Measurements from ENCODE around the gene HTR1D.

Gene HTR1D

DNA sequence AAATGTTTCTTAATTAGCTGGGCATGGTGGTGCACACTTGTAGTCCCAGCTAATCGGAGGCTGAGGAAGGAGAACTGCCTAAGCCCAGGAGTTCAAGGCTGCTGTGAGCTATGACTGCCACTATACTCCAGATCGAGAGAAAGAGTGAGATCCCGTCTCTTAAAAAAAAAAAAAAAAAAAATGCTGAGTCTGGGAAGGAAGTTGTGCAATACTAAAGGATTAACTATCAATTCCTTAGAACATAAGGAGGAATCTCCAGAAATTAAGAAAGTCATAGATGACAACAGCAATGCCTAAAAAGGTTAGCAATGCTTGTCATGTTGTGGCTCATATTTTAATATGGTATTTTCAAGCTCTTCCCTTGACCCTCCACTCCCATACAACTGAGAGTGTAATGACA is 53.9 kb downstream of the HTR1D start:
- TF ChIP-seq, protein P1, sequence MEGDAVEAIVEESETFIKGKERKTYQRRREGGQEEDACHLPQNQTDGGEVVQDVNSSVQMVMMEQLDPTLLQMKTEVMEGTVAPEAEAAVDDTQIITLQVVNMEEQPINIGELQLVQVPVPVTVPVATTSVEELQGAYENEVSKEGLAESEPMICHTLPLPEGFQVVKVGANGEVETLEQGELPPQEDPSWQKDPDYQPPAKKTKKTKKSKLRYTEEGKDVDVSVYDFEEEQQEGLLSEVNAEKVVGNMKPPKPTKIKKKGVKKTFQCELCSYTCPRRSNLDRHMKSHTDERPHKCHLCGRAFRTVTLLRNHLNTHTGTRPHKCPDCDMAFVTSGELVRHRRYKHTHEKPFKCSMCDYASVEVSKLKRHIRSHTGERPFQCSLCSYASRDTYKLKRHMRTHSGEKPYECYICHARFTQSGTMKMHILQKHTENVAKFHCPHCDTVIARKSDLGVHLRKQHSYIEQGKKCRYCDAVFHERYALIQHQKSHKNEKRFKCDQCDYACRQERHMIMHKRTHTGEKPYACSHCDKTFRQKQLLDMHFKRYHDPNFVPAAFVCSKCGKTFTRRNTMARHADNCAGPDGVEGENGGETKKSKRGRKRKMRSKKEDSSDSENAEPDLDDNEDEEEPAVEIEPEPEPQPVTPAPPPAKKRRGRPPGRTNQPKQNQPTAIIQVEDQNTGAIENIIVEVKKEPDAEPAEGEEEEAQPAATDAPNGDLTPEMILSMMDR (IDR thresholded peaks at IDR 0.05; ENCODE audit: insufficient read depth, low read length, poor library complexity, severe bottlenecking): no peak
- no peaks in the 10 kb centered on the region for H3K27me3 ChIP-seq (replicated peaks; ENCODE audit: control insufficient read depth, insufficient read depth, low read length)
- no peaks in the 10 kb centered on the region for H3K36me3 ChIP-seq (ENCODE audit: control insufficient read depth, insufficient read depth, low read length)
- no peak for DNase-seq (ENCODE audit: extremely low read depth, insufficient read length)
- no peak overlapping the region for H3K4me3 ChIP-seq (replicated peaks; ENCODE audit: low read depth, low read length)

DNA sequence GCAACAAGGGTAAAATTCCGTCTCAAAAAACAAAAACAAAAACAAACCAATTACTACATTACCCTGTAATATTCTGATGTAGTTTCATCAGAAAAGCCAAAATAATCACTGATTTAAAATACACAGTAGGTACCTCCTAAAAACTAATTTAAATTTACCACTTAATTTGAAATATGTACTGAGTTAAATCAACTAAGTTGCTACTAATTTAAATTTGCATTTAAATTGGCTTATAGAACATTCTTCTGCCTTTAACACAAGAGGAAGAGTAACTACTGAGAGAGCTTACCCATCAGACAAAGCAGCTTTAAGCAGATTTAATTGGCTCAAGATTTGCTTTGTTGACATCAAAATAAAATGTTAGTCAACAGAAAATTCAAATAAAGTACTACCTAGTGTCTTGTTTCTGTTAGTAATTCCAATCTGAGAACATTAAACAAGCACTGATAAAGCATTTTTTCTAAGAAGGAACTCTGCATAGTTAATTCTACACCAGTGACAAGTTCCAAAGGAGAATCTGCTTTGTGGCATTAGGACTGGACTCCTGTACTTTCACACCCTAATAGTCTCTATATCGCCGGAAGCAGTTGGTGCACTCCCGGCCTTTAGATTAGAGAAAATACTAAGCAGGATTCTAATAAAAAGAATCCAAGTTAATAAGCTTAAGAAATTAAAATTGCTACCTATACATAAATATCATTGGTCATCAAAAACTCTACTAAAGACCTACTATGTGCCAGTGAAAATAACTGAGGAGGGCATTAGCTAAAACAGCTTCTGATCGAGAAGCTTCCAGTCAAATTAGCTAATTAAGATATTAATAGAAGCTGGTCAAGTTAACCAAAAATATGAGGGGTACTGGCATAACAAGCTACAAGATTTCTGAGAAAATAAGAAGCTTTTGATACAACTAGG is 57.1 kb downstream of the HTR1D start:
- Histone ChIP-seq H3K27me3 (replicated peaks; ENCODE audit: control insufficient read depth, insufficient read depth, low read length) (no peaks in the 10 kb centered on the region), H3K4me3 (replicated peaks; ENCODE audit: low read depth, low read length) (no peak overlapping the region), H3K36me3 (ENCODE audit: control insufficient read depth, insufficient read depth, low read length) (no peaks in the 10 kb centered on the region)
- DNase-seq (ENCODE audit: extremely low read depth, insufficient read length): no peak
- TF ChIP-seq, protein P1 (IDR thresholded peaks at IDR 0.05; ENCODE audit: insufficient read depth, low read length, poor library complexity, severe bottlenecking): no peak

DNA sequence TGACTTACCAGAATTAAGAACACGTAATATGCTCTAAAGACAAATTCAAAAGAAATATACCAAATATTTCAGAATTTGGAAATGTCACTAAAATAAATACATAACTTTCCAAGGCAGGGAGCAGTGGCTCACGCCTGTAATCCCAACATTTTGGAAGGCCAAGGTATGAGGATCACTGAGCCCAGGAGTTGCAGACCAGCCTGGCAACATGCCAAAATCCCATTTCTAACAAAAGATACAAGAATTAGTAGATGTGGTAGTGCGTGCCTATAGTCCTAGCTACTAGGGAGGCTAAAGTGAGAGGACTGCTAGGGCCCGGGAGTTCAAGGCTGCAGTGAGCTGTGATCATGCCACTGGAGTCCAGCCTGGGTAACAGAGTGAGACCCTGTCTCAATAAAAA is 60.4 kb downstream of the HTR1D start:
- DNase-seq (ENCODE audit: extremely low read depth, insufficient read length): no peak
- TF ChIP-seq, protein P1 (IDR thresholded peaks at IDR 0.05; ENCODE audit: insufficient read depth, low read length, poor library complexity, severe bottlenecking): no peak
- Histone ChIP-seq H3K4me3 (replicated peaks; ENCODE audit: low read depth, low read length) (no peak overlapping the region), H3K27me3 (replicated peaks; ENCODE audit: control insufficient read depth, insufficient read depth, low read length) (no peaks in the 10 kb centered on the region), H3K36me3 (ENCODE audit: control insufficient read depth, insufficient read depth, low read length) (no peaks in the 10 kb centered on the region)

DNA sequence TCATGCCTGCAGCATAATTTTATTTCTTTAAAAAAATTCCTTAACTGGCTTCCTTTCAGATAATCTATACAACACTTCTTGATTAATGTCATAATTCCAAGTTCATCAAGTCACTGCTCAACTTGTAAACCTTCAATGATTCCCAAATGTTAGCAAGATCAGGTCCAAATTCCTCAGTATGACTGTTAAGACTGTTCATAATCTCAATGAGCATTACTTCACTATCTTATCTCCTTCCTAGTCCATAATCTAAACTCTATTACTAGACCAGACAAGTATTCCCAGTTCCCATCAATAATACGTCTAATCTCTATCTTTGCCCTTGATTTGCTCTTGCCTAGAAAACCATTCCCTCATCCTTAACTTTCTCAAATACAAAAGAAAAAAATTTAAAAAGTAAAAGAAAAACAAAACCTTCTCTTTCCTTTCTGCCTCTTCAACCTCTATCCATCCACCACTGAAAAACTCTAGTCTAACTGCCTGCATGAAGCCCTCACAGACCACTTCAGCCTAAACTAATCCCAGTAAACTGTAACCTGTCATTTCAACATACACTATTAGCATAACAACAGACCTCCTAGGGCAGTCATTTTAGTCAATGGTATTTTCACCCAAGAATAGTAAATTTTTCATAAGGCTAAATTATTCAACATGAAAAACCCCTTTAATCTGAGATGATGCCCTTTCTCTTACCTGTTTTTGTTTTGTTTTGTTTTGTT is 64.2 kb downstream of the HTR1D start:
- DNase-seq (ENCODE audit: extremely low read depth, insufficient read length): no peak
- Histone ChIP-seq H3K36me3 (ENCODE audit: control insufficient read depth, insufficient read depth, low read length) (no peaks in the 10 kb centered on the region), H3K4me3 (replicated peaks; ENCODE audit: low read depth, low read length) (no peak overlapping the region), H3K27me3 (replicated peaks; ENCODE audit: control insufficient read depth, insufficient read depth, low read length) (no peaks in the 10 kb centered on the region)
- TF ChIP-seq, protein P1 (IDR thresholded peaks at IDR 0.05; ENCODE audit: insufficient read depth, low read length, poor library complexity, severe bottlenecking): no peak

DNA sequence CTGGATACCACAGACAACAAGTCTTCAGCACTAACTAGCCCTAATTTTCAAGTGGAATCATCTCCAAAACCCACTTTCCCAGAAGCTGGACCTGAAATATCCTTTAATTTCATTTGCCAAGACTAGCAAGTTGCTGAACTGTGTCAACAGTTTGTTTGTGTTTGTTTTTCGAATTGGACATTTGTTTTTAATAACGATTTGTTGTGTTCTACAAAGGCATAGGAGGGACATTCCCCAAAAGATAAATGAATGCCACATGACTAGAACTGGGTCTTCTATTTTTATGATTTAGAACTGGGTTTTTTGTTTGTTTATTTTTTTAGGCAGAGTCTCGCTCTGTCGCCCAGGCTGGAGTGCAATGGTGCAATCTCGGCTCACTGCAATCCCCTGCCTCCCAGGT is 66.6 kb downstream of the HTR1D start:
- TF ChIP-seq, protein P1 (IDR thresholded peaks at IDR 0.05; ENCODE audit: insufficient read depth, low read length, poor library complexity, severe bottlenecking): no peak
- no peaks in the 10 kb centered on the region for H3K27me3 ChIP-seq (replicated peaks; ENCODE audit: control insufficient read depth, insufficient read depth, low read length)
- H3K36me3 ChIP-seq (ENCODE audit: control insufficient read depth, insufficient read depth, low read length): no peaks in the 10 kb centered on the region
- H3K4me3 ChIP-seq (replicated peaks; ENCODE audit: low read depth, low read length): no peak overlapping the region
- no peak for DNase-seq (ENCODE audit: extremely low read depth, insufficient read length)
